HG03025 (cell line): ENCODE results near the gene XPO1.
"Not testable (repeated sequence)": the region's sequence is repeated elsewhere in the genome, so short reads cannot be mapped to it uniquely, and the experiment has no call there.

Experiments used
- ATAC-seq: cut with Tn5 transposase; IDR thresholded peaks from one replicate; pipeline ENCODE4 v1.9.1; 2021; ENCODE audit warnings: mild to moderate bottlenecking, moderate library complexity; ENCODE audit not compliant: unreplicated experiment, low FRiP score

The XPO1 gene

GRCh38 chr2:61538200-61538919, at the start of gene XPO1:
TSS of gene XPO1 (minus strand) at chr2:61538356. CDS start at chr2:61533897, 4,459 bp downstream.
- ATAC-seq, result peak; percentile 87

- not testable (repeated sequence) for ATAC-seq
Observed at GRCh38 chr2:61586928-61587327, 48.8 kb upstream of the XPO1 start.

- ATAC-seq, result no peak
Observed at GRCh38 chr2:61585383-61585782, 47.2 kb upstream of the XPO1 start.

- not testable (repeated sequence) for ATAC-seq
Observed at GRCh38 chr2:61584368-61584767, 46.2 kb upstream of the XPO1 start.

- ATAC-seq, result no peak
Observed at GRCh38 chr2:61582165-61582564, 44.0 kb upstream of the XPO1 start.

GRCh38 chr2:61581716-61582115, 43.6 kb upstream of the XPO1 start:
- ATAC-seq, result no peak

- no peak for ATAC-seq
Observed at GRCh38 chr2:61575447-61575859, 37.3 kb upstream of the XPO1 start.

GRCh38 chr2:61566566-61566965, 28.4 kb upstream of the XPO1 start:
- ATAC-seq, result no peak

- ATAC-seq, result no peak
Observed at GRCh38 chr2:61562615-61563014, 24.5 kb upstream of the XPO1 start.

GRCh38 chr2:61558160-61558559, 20.0 kb upstream of the XPO1 start:
- ATAC-seq, result no peak

GRCh38 chr2:61557381-61557780, 19.2 kb upstream of the XPO1 start:
- no peak for ATAC-seq

- no peak for ATAC-seq
Observed at GRCh38 chr2:61554604-61555003, 16.4 kb upstream of the XPO1 start.

GRCh38 chr2:61550375-61551209, 12.4 kb upstream of the XPO1 start:
- ATAC-seq, result no peak

GRCh38 chr2:61549546-61549945, 11.4 kb upstream of the XPO1 start:
- ATAC-seq, result no peak

- ATAC-seq, result no peak
Observed at GRCh38 chr2:61543062-61543461, 4.9 kb upstream of the XPO1 start.

GRCh38 chr2:61540167-61540566, 2.0 kb upstream of the XPO1 start:
- not testable (repeated sequence) for ATAC-seq

GRCh38 chr2:61538920-61539520, 864 bp upstream of the XPO1 start:
- no peak for ATAC-seq

GRCh38 chr2:61537950-61538199, 281 bp downstream of the XPO1 start:
- ATAC-seq, result no peak

GRCh38 chr2:61537277-61537949, 743 bp downstream of the XPO1 start:
- ATAC-seq, result no peak

- ATAC-seq, result peak; percentile 59
Observed at GRCh38 chr2:61536572-61537276, 1.4 kb downstream of the XPO1 start.
